Stimulated activated CD4-positive, alpha-beta T cell treated with anti-CD3 and anti-CD28 coated beads, Interleukin-15, amount 100 ng/mL, for 48 hours (primary cell): Measurements from ENCODE around the gene POLR2B.
A peak's percentile ranks its signal among the peaks of the same experiment; 100 is the strongest.
"Not testable (repeated sequence)": the region's sequence is repeated elsewhere in the genome, so short reads cannot be mapped to it uniquely, and the experiment has no call there.

Experiments
- DNase-seq, 2 donors: peaks; one replicate each; pipeline ENCODE4 v3.0.0-alpha.2; 2020; ENCODE audit warnings: low read depth in 2 of 2

POLR2B gene

DNA sequence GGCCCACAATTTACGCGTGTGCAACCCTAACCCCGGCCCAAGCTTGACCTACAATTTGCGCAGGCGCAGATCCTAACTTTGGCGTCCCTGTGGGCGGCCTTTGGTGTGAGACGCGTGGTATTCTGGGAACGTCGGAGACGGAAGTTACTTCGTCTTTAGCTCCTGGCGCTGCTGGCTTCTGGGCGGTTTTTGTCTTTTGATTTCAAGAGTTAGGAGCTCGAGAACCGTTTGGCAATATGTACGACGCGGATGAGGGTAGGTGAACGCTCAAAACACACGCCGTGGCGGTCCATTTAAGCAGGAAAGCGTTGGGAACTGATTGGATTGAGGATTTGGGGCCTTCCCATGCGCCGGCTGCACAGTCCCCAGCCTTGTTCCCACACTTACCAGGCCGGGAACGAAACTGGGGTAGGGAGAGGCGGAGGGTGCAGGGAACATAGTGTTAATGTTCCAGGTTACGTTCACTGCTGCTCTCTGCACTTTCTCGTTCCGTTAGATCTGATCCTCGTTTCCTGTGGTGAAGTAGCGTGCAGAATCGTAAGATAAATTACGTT is at the start of gene POLR2B:
Gene POLR2B, plus strand, starts transcription at position 147 of the 554 bp plus-strand sequence. Its CDS starts 90 bp downstream, at position 237.
- DNase-seq = peak; percentile 87 to 88

DNA sequence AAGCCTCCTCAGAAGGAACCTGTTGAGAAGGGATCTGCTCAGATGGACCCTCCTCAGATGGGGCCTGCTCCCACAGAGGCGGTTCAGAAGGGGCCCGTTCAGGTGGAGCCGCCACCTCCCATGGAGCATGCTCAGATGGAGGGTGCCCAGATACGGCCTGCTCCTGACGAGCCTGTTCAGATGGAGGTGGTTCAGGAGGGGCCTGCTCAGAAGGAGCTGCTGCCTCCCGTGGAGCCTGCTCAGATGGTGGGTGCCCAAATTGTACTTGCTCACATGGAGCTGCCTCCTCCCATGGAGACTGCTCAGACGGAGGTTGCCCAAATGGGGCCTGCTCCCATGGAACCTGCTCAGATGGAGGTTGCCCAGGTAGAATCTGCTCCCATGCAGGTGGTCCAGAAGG is 48.1 kb upstream of the POLR2B start:
- no peak for DNase-seq

DNA sequence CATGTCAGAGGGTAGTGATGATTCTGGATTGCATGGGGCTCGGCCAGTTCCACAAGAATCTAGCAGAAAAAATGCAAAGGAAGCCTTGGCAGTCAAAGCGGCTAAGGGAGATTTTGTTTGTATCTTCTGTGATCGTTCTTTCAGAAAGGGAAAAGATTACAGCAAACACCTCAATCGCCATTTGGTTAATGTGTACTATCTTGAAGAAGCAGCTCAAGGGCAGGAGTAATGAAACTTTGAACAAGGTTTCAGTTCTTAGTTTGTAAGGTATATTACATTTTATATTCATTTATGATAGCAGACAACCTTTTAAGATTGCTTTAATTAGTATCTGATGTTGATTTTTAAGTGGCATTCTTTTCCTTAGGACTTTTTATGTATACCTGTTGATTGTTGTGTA is 46.8 kb upstream of the POLR2B start:
- no peak for DNase-seq

DNA sequence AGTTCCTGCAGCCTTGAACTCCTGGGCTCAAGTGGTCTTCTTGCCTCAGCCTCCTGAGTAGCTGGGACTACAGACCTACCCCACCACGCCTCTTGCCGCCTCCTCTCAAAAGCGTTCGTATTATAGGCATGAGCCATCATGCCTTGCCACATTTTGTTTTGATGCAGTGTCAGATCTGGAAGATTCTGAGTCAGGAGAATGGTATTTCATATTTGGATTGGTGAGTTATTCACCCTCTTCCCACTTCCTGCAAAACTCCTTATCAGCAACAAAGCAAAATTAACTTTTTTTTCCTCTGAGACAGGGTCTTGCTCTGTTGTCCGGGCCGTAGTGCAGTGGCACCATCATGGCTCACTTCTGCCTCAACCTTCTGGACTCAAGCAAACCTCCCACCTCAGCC is 41.4 kb upstream of the POLR2B start:
- no peak for DNase-seq

DNA sequence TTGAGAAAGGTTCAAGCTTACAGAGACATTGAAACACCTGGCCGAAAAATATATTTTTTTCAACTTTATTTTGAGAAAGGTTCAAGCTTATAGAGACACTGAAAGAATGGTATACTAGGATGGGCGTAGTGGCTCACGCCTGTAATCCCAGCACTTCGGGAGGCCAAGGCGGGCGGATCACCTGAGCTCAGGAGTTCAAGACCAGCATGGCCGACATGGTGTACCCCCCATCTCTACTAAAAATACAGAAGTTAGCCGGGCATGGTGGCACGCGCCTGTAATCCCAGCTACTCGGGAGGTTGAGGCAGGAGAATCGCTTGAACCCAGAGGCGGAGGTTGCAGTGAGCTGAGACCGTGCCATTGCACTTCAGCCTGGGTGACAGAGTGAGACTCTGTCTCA is 38.9 kb upstream of the POLR2B start:
- DNase-seq = not testable (repeated sequence)

DNA sequence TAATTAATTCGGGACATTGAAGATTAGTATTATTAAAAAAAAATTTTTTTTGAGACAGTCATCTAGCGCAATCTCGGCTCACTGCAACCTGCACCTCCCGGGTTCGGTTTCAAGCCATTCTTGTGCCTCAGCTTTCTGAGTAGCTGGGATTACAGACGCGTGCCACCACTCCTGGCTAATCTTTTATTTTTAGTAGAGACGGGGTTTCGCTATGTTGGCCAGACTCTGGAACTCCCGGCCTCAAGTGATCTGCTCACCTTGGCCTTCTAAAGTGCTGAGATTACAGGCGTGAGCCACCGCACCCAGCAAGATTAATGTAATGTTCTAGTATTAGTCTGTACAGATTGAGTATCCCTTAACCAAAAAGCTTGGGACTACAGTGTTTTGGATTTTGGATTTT is 38.3 kb upstream of the POLR2B start:
- no peak for DNase-seq

DNA sequence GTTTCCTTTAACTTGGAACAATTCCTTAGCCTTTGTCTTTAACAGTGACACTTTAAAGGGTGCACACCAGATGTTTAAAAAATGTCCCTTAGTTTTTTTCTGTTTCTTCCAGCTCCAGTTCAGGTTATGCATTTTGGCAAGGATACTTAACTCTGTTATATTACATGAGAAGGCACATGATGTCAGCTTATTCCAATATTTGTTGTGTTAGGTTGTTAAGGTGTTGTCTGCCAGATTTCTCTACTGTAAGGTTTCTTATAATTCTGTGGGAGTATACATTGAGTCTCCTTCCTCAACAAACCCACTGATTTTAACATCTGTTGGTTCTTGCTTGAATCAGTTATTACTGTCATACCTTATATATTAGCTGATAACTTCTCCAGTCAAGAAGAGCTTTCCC is 37.7 kb upstream of the POLR2B start:
- no peak for DNase-seq

DNA sequence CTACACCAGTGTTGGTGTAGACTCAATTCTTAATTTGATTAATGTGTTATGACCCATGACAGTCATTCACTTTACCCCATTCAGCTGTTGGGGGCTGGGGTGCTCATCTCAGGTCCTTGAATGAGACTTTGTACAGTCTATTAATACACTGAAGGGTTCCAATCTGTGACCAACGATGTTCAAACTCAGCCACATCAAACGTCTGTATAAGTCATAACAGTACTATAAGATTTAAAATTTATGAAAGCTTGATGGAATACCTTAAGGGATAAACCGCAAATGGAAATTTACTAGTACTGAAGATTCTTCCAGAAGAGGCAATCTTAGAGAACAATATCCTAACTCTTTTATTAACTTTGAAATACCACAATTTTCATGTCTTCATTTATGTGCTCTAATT is 37.3 kb upstream of the POLR2B start:
- no peak for DNase-seq

DNA sequence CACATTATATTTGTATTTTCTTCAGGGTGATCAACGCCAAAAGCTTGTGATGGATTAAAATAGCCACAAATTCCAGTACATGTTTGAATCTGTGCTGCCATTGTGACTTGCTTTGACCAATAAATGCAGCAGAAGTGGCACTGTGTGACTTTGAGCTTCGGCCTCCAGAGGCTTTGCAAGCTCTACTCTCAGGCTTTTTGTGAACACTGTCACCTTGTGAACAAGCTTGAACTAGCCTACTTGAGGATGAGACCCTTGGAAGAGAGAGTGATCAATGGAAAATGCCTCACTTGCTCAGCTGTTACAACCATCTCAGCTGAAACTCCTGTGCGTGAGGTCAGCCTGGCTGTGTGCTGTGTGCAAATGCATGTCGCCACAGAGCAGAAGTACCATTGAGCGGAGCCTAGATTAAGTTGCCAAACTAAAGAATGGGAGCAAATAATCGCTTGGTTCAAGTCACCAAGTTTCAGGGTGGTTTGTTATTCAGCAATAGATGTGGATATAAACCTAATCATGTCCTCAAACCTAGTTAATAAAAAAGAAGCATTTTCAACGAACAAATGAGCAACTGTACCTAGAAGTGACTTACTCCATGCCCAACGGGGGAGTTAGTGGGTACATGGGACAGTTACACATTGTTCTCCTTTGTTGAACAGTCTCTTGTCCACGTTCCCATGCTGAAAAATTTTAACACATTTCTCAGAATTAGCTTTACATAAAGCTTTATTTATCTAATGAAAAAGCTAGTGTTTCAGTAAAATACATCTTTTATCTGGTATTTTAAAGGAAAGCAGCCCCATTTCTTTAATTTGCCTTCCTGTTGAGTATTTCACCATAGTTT is 24.8 kb upstream of the POLR2B start:
- no peak for DNase-seq

DNA sequence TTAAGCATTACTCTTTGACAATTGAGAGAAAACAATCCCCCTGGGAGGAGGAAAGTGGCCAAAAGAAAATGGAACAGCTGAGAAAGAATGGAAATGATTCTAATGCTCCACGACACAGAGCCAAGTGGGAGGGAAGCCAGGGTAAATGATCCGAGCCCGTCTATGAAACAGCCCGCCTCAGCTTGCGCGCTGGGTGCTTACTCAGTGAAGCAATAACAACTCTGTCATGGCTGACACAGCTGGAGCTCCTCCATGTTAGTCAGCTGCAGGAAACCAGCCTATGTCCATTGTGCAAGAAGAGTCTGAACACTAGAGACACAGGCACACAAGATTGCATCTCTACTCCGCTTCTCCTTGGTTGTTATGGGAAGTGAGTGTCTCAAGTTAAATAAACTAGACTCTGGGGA is 20.6 kb upstream of the POLR2B start:
- DNase-seq = no peak

DNA sequence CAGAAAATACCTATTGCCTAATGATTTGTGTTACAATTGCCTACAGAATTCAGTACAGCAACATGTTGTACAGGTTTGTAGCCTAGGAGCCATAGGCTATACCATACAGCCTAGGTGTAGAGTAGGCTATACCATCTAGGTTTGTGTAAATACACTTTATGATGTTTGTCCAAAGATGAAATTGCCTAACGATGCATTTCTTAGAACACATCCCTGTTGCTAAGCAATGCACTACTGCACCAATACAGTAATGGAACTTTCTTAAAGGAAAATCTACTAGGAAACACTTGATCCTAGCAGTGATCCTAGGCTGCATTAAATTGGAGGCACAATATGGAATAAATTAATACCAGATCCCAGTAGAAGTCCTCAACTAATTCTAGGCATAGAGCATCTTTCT is 19.6 kb upstream of the POLR2B start:
- no peak for DNase-seq

DNA sequence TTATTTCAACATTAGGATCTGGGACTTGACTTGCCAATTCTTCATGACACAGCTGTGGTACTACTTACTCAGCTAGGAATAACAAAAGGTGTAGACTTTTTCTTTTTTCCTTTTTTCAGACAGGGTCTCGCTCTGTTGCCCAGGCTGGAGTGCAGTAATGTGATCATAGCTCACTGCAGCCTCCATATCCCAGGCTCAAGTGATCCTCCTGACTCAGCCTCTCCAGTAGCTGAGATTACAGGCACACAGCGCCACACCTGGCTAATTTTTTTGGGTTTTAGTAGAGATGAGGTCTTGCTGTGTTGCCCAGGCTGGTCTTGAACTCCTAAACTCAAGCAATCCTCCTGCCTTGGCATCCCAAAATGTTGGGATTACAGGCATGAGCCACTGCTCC is 17.6 kb upstream of the POLR2B start:
- no peak for DNase-seq

DNA sequence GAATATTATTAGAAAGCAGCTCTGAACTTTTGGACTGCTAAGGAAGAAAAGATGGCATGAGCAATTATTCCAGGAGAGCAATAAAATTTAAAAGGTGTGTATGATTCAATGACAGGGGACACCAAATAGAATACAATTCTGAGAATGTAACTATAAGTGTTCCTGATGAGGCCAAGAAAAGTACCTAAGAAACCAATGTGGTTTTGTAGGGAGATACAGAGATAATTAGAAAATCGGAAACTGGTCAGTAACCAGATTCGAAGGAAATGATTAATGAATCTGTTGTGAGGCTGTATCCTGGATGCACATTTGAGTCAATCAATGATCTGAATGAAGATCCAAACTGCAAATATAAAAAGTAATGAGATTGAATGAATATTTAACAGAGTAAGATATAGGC is 7.3 kb upstream of the POLR2B start:
- no peak for DNase-seq

DNA sequence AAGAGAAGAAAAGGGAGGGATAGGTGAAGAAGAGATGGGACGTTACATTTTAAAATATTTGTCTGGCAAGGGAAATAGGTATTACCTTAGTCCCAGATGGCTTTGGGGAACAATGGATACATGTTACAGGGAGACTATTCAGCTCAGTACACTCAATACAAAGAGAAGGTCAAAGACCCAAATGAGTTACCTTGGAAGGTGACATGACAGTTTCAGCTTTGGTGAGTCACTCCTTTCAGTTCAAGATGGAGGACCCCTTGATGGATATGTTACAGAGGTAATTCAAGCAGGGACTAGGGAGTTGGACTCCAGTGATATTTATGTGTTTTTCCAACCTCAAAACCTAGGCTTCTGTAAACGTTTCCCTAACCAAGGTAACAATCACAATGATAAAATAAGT is 6.3 kb upstream of the POLR2B start:
- DNase-seq = no peak

DNA sequence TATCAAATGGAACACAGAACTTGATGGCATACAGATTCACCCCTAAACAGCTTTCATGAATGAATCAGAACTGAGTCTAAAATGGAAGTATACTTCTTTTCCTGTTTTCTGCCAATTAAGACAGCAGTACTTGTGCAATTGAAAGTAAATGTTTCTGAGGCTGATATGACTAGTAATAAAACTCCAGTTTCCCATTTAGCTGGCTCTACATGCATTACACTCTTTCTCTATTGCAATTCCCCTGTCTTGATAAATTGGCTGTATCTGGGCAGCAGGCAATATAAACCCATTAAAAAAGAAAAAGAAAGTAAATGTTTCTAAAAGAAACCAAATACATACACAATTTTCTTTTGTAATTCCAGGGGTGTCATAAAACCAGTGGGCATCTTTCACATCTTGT is 5.9 kb upstream of the POLR2B start:
- no peak for DNase-seq

DNA sequence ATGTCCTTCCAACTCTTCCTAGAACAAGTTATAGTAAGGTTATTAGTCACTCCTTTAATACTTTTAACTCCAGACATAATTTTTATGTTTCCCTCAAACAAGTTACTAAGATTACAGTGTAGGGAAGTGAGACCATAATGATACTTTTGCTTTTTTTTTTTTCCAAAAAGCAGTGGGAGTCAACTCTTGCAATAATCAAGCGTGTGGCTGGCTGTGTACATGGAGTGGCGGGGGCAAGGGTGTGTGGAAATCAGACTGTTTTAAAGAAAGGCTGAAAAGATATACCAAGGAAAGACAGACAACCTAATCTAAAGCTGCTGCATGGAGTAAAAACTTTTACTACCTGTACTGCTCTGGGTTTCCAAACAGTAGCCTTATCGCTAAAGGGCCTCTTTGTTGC is 5.4 kb upstream of the POLR2B start:
- DNase-seq = no peak

DNA sequence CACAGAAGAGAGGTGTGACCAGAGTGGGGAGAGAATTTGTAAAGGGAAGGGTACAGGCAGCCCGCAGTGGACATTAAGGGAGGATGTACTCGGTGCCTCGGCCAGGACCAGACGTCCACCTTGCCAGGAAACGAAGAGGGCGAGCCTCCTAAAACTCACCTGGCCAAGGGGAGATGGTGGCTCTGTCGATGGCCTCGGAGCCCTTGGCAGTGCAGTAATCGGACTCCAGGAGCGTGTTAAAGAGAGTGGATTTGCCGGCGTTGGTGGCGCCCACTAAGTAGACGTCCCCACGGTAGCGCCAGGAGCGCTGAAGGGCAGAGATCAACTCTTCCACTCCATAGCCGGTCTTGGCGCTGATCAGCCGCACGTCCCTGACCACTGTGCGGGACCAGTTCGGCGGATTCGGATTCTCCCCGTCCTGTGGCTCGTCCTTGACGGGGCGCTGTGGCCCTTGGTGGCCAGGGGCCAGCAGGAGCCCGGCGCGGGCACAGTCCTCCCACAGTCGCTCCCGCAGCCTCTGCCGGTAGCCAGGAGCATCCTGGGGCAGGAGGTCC is 2.3 kb upstream of the POLR2B start:
- no peak for DNase-seq

DNA sequence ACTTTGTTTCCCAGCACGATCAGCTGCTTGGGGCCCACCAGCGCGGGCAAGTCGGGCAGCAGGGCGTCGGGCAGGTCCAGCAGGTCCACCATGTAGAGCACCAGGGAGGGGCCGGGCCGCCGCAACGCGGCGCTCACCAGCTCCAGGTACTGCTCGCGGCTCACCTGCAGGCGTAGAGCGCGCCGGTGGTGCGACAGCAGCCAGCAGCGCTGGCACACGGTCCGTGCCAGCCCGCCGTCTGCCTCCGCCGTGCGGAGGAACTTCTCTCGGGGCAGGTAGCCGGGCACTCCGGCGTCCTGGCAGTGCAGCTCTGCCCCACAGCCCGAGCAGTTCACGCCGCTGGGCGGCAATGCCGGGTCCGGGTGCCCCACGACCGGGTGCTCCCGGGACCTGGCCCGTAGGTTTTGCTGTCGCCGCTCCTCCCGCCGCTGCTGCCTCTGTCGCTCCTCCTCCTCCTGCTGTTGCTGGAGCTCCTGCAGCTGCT is 1.8 kb upstream of the POLR2B start:
- DNase-seq = peak; percentile 26 to 39

DNA sequence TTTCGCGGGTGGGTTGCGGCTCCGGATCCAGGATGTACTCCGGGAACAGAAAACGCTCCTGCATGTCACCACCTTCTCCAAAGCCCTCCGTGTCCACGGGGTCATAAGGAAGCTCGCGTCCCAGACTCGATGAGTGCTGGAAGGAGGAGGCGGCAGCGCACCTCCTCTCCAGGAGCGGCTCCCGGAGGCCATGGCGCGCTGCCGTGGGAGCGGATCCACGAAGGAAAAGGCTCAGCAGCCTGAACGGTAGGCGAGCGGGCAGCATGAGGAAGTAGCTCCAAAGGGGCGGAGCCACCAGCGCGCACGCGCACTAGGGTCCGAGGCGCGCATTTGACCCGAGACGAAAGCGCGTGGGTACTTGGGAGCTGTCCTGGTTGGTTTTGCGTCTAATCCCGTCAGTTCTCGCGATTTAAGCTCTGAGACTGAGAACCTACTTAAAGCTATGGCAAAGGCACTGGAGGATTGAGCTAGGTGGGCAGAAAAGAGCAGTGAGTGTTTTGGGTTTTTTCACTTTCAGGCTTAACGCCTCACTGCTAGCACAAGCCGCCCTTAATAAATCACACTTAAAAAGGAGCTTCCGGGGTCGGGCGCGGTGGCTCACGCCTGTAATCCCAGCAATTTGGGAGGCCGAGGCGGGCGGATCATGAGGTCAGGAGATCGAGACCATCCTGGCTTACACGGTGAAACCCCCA is 1.2 kb upstream of the POLR2B start, which contains the start of gene NOA1:
Gene NOA1, minus strand, starts transcription at position 286 of the 692 bp plus-strand sequence. Its CDS starts 21 bp downstream, at position 265.
- peak; percentile 93 to 95 for DNase-seq

DNA sequence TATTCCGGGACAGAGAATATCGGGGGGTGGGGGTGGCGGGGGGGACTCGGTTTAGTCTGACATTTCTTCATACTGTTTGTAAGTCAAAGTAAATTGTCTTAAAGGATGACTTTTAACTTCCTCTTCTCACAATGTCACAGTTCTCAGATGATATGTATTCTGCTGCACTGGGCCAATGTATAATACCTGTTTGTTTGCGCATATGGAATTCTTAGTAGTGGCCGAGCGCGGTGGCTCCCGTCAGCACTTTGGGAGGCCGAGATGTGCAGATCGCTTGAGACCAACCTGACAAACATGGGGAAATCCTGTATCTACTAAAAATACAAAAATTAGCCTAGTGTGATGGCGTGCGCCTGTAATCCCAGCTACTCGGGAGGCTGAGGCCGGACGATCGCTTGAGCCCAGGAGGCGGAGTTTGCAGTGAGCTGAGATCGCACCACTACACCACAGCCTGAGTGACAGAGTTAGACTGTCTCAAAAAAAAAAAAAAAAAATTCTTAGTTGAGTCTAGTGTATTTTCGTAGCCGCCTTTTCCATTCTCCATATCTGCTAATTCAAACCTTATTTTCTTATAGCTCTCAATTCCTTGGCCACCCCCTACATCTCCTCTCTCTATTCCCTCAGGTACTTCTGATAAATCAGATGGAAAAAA is 851 bp downstream of the POLR2B start:
- DNase-seq = peak; percentile 41 to 42

DNA sequence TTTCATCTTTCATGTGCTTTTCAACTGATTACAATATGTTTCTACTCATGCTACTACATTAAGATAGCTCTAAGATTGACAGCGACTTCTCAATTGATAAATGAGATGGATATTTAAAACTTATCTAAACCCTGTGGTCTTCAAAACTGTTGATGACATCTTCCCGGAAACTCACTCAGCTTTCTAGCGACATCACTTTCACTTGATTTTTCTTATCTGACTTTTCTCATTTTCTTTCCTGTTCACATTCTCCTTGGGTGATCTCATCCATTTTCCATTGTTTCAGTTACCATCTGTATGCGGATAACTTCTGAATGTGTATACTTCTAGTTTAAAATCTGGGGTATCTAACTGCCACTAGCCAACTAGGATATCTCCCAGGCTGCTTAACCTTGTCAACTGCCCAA is 3.1 kb downstream of the POLR2B start:
- DNase-seq = no peak

DNA sequence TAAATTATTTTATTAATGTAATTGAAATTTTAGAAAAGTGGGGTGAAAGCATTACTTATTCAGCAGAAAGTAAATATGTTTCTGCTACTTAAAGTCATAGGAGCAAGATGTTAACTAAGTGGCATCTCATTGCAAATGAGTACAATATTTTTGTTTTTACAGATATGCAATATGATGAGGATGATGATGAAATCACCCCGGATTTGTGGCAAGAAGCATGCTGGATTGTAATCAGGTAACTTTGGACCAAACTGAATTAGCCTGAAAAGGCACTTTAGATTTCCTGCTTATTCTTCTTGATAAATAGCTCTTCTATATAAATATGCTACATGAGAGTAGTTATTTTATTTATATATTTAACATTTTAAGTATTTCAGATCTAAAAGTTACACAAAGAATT is 7.5 kb downstream of the POLR2B start:
- DNase-seq = no peak
